Common myeloid progenitor, CD34-positive (primary cell): ENCODE measurements around the gene GMPPA. TPM values are rescaled to one million over a fixed set of nuclear protein-coding genes. Genes with fewer than 3 reads are reported as not detected.
A peak's percentile ranks its signal among the peaks of the same experiment; 100 is the strongest.

Source experiments
- CTCF ChIA-PET: fragments of 350-600 bp; sonication (Branson Sonifier 250); formaldehyde crosslinking; loops from one replicate; lab custom pipeline; 2021; ENCODE audit warnings: antibody characterized with exemption; lab: Charles Lee
- POLR2A ChIA-PET: fragments of 350-600 bp; sonication (Branson Sonifier 250); formaldehyde crosslinking; loops from one replicate; lab custom pipeline; 2021; ENCODE audit warnings: antibody characterized with exemption; lab: Charles Lee
- DNase-seq, 3 donors: peaks; one replicate each; pipeline versions ENCODE4 v3.0.0 to v3.0.0-alpha.2; 2013
- H3K27ac ChIP-seq, 2 experiments: 1 replicate in 1 of 2; 2 replicates in 1 of 2; pipeline ENCODE4 v1.7.0; 2013; ENCODE audit warnings: inconsistent platforms in 2 of 2, low read length in 2 of 2, mild to moderate bottlenecking in 2 of 2, low read depth in 1 of 2, moderate library complexity in 1 of 2; ENCODE audit not compliant: severe bottlenecking in 2 of 2, insufficient read depth in 1 of 2, poor library complexity in 1 of 2
- H3K27me3 ChIP-seq, 5 experiments: replicated peaks in 2 of 5; 1 replicate in 3 of 5; 2 replicates in 2 of 5; pipeline versions ENCODE4 v1.6.1 to v1.7.0; 2013; ENCODE audit warnings: low read length in 4 of 5, mild to moderate bottlenecking in 2 of 5, moderate library complexity in 2 of 5, inconsistent platforms in 1 of 5; ENCODE audit not compliant: insufficient read depth in 5 of 5, control insufficient read depth in 4 of 5
- H3K36me3 ChIP-seq, 4 experiments: 1 replicate in 2 of 4; 2 replicates in 2 of 4; pipeline versions ENCODE4 v1.6.1 to v1.7.0; 2013; ENCODE audit warnings: low read length in 3 of 4, control low read depth in 1 of 4, mild to moderate bottlenecking in 1 of 4; ENCODE audit not compliant: control insufficient read depth in 4 of 4, insufficient read depth in 4 of 4
- H3K4me1 ChIP-seq, 4 experiments: 1 replicate in 3 of 4; 2 replicates in 1 of 4; pipeline versions ENCODE4 v1.6.1 to v1.7.1; 2013; ENCODE audit warnings: low read length in 3 of 4, mild to moderate bottlenecking in 3 of 4, control low read depth in 1 of 4, inconsistent platforms in 1 of 4, moderate library complexity in 1 of 4; ENCODE audit not compliant: control insufficient read depth in 4 of 4, insufficient read depth in 4 of 4; ENCODE audit errors: control extremely low read depth in 1 of 4
- H3K4me3 ChIP-seq, 7 experiments: 1 replicate in 4 of 7; 2 replicates in 3 of 7; pipeline versions ENCODE4 v1.5.1 to v1.7.0; 2013; ENCODE audit warnings: mild to moderate bottlenecking in 7 of 7, low read length in 6 of 7, moderate library complexity in 6 of 7, inconsistent platforms in 2 of 7, low read depth in 2 of 7, control low read depth in 1 of 7; ENCODE audit not compliant: insufficient read depth in 4 of 7, control insufficient read depth in 1 of 7; ENCODE audit errors: extremely low read depth in 1 of 7
- H3K9me3 ChIP-seq, 5 experiments: 1 replicate in 4 of 5; 2 replicates in 1 of 5; pipeline versions ENCODE4 v1.6.1 to v1.7.1; 2013; ENCODE audit warnings: low read length in 4 of 5, mild to moderate bottlenecking in 2 of 5, inconsistent platforms in 1 of 5, low read depth in 1 of 5, moderate library complexity in 1 of 5; ENCODE audit not compliant: control insufficient read depth in 4 of 5, insufficient read depth in 2 of 5; ENCODE audit errors: control extremely low read depth in 1 of 5
- WGBS: methylation state at CpG from one replicate; pipeline ENCODE4 v1.1.5; 2013; ENCODE audit not compliant: insufficient coverage; 5-methylcytosine and 5-hydroxymethylcytosine counted together
- polyA plus RNA-seq: library from polyadenylated mRNA; unstranded; fragments of 120-200 nt; gene quantifications from one replicate; pipeline ENCODE4 v1.2.1, GENCODE V29; 2013

The GMPPA gene
- 18.4 TPM for polyA plus RNA-seq

GRCh38 chr2:219498280-219499057 is at the start of gene GMPPA:
TSS of gene GMPPA (plus strand) at chr2:219498891. CDS start at chr2:219499976, 1,085 bp downstream.
- peak; percentile 96 to 98 (median 98) for DNase-seq
- peaks cover 4 to 41% (median 26%) of the 10 kb centered on the region in 4 experiments for H3K4me1 ChIP-seq
- peak within 1 kb of the TSS; percentile 44 to 83 (median 76) for H3K4me3 ChIP-seq
- ChIA-PET CTCF (interaction anchor here (0.9 to 60.5 kb wide), 6 partner anchors 10 to 109 kb away, joined by 3 to 1724 read pairs (median 4); partner anchors contain the start of genes ASIC4, CHPF and TMEM198), POLR2A (interaction anchor here (1.5 kb wide), 1 partner anchor 12 kb away, joined by 4 read pairs; no protein-coding TSS in a partner anchor)
- no peaks in the 10 kb centered on the region for H3K9me3 ChIP-seq
- WGBS, result under 1% methylated on average over 47 of the region's 49 CpGs
- H3K27ac ChIP-seq, result peak within 1 kb of the TSS; percentile 74 to 88
- H3K27me3 ChIP-seq, result peaks cover 0 to 49% (median 28%) of the 10 kb centered on the region in 5 experiments
- H3K36me3 ChIP-seq, result peaks cover 0 to 2% (median 0%) of the 10 kb centered on the region in 4 experiments

GRCh38 chr2:219449609-219450008 is 49.1 kb upstream of the GMPPA start:
- Histone ChIP-seq H3K36me3 (no peaks in the 10 kb centered on the region), H3K9me3 (no peaks in the 10 kb centered on the region), H3K27me3 (peaks cover 0 to 60% (median 30%) of the 10 kb centered on the region in 5 experiments), H3K4me1 (peaks cover 0 to 19% (median 14%) of the 10 kb centered on the region in 4 experiments), H3K4me3 (no peak overlapping the region), H3K27ac (no peak overlapping the region)
- WGBS, result 100% methylated on average over 4 of the region's 5 CpGs
- ChIA-PET POLR2A (no interaction called here), CTCF (interaction anchor here (1.4 to 3.1 kb wide), 7 partner anchors 9 to 80 kb away, joined by 4 to 16 read pairs (median 6); no protein-coding TSS in a partner anchor)
- no peak for DNase-seq

GRCh38 chr2:219451661-219452360 is 46.9 kb upstream of the GMPPA start:
- H3K27me3 ChIP-seq, result peaks cover 0 to 46% (median 27%) of the 10 kb centered on the region in 5 experiments

GRCh38 chr2:219452361-219453317 is 46.1 kb upstream of the GMPPA start:
- H3K27me3 ChIP-seq, result peaks cover 0 to 39% (median 23%) of the 10 kb centered on the region in 5 experiments
- POLR2A ChIA-PET, result no interaction called here
- no peak for DNase-seq
- peaks cover 0 to 22% (median 22%) of the 10 kb centered on the region in 4 experiments for H3K4me1 ChIP-seq
- H3K9me3 ChIP-seq, result no peaks in the 10 kb centered on the region
- CTCF ChIA-PET, result interaction anchor here (0.7 to 2.0 kb wide), 9 partner anchors 17 to 79 kb away, joined by 3 to 6 read pairs (median 4); partner anchors contain the start of gene SPEG
- no peak overlapping the region for H3K4me3 ChIP-seq
- H3K36me3 ChIP-seq, result no peaks in the 10 kb centered on the region
- H3K27ac ChIP-seq, result no peak overlapping the region
- 89% methylated on average over 18 of the region's 23 CpGs for WGBS

More at GRCh38 chr2:219451661-219452360, 46.9 kb upstream of the GMPPA start:
- peaks cover 0 to 22% (median 22%) of the 10 kb centered on the region in 4 experiments for H3K4me1 ChIP-seq
- 95% methylated on average over 18 of the region's 18 CpGs for WGBS
- POLR2A ChIA-PET, result no interaction called here
- DNase-seq, result no peak
- CTCF ChIA-PET, result interaction anchor here (1.1 to 2.0 kb wide), 4 partner anchors 11 to 80 kb away, joined by 4 to 7 read pairs (median 4); no protein-coding TSS in a partner anchor
- no peaks in the 10 kb centered on the region for H3K9me3 ChIP-seq
- H3K4me3 ChIP-seq, result no peak overlapping the region
- H3K27ac ChIP-seq, result no peak overlapping the region
- no peaks in the 10 kb centered on the region for H3K36me3 ChIP-seq

GRCh38 chr2:219453671-219454590 is 44.8 kb upstream of the GMPPA start:
- H3K4me3 ChIP-seq, result no peak overlapping the region

More at GRCh38 chr2:219453671-219454590, 44.8 kb upstream of the GMPPA start:
- WGBS, result 98% methylated on average over 5 of the region's 10 CpGs
- Histone ChIP-seq H3K27me3 (peaks cover 0 to 26% (median 12%) of the 10 kb centered on the region in 5 experiments), H3K9me3 (no peaks in the 10 kb centered on the region), H3K4me1 (peaks cover 0 to 17% (median 10%) of the 10 kb centered on the region in 4 experiments), H3K27ac (no peak overlapping the region), H3K36me3 (no peaks in the 10 kb centered on the region)
- ChIA-PET CTCF (interaction anchor here (0.6 to 2.0 kb wide), 8 partner anchors 12 to 52 kb away, joined by 3 to 6 read pairs (median 4); partner anchors contain the start of gene SPEG), POLR2A (no interaction called here)
- no peak for DNase-seq
